HG03280 (cell line): ENCODE results near the gene BAX.

Experiments used
- ATAC-seq: cut with Tn5 transposase; IDR thresholded peaks from one replicate; pipeline ENCODE4 v1.9.1; 2021; ENCODE audit warnings: mild to moderate bottlenecking, moderate library complexity; ENCODE audit not compliant: unreplicated experiment

Gene BAX

DNA sequence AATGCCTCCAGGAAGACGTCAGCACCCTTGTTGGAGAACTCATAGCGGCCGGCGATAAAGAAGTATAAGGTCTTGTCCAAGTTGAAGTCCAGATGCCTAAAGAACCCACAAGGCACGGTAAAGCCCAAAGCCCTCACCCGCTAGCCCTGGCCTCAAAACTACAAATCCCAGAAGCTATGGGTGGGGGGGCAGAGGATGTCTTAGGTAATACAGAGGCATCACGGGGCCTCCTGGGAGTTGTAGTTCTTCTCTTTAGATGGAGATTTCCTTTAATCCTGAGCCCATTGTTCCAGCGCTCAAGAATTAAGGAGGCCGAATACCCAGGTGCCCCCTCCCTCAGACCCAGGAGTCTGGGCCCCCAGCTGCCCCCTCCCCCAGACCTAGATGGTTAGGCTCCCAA is 27.6 kb downstream of the BAX start:
- ATAC-seq = no peak

DNA sequence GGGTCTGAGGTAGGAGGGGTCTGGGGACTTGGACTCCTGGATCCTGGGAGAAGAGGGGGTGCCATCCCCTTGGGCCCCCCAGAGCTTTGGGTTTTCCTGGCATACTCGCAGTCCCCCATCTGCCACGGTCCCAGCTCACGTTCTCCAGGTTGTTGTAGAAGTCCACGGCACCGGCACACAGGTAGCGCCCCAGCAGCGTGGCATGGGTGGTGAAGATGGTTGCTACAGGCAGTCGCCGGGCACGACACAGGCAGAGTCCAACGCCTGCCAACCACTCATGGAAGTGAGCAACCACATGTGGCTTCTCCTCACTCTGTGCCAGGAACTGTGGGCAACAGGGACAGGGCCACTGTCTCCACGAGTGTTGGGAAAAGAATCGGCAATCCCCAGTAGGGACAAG is 31.0 kb downstream of the BAX start:
- no peak for ATAC-seq

GRCh38 chr19:48986211-48986610 is 31.5 kb downstream of the BAX start:
- ATAC-seq = no peak

DNA sequence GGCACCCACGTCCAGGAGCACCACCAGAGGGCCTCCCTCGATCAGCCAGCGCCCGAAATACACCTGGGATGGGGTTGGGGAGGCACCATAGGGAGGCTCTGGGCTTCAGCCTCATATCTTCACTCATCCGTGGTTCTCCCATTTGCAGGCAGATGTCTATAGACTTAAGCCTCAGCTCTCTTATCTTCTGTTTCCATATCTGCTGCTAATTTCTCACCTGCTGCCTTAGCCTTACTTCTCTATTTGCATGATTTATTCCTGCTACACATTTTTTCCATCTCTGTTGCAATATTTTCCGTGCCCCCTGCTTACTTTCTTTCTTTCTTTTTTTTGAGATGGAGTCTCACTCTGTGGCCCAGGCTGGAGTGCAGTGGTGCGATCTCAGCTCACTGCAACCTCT is 32.6 kb downstream of the BAX start:
- ATAC-seq = no peak

DNA sequence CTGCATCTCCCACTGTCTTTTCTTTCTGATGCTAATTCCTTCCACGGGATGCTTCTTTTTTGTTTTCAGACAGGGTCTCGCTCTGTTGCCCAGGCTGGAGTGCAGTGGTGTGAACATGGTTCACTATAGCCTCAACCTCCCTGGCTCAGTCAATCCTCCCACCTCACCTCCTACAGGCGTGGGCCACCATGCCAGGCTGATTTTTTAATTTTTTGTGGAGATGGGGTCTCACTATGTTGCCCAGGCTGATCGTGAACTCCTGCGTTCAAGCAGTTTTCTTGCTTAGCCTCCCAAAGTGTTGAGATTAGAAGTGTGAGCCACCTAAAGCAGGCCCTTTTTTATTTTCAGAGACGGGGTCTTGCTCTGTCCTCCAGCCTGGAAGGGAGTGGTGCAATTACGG is 33.6 kb downstream of the BAX start:
- ATAC-seq = no peak

GRCh38 chr19:48988860-48989259 is 34.2 kb downstream of the BAX start:
- ATAC-seq = no peak

DNA sequence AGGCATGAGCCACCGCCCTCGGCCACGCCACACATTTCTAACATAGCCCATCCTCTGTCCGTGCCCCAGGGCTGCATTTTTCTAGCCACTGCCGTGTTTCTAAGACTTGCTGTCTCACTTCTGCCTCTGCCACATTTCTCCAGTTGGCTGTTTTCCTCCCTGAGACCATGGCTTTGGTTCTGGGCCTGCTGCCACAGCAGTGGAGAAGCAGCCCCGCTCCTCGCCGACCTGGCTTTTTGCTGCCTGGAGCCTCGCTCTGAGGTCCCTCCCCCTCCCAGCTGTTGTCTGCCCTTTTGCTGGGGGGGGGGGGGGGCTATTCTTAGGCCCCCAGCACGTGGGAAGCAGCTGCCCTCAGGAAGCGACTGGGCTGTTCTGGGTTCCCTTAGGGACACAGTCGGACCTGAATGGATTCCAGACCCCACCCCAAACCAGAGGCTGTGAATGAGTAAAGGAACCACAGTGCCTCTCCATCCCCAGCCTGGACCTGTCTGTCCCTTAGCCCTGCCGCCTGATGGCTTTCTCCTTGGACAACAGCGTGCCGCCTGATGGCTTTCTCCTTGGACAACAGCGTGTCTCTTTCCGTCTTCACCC is 35.1 kb downstream of the BAX start:
- no peak for ATAC-seq

DNA sequence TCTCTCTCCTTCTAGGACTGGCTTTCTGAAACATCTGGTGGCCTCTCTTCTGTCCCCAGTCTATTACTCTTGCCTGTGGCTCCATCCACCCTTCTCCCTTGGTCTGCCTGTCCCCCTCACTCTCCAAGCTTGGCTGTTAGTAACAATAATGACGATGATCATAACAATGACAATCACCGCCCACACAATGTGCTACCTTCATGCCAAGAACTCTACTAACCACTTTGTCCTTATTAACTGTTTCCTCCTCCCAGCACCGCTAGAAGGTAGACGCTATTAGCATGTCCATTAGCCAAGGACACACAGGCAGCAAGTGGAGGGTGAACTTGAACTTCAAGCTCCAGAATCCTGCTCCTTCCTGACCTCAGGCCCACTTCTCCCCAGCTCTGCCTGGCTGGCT is 35.7 kb downstream of the BAX start:
- no peak for ATAC-seq

- ATAC-seq = no peak
These were observed 36.4 kb downstream of the BAX start for GRCh38 chr19:48991011-48991609.

GRCh38 chr19:48991873-48992580 is 37.4 kb downstream of the BAX start:
- ATAC-seq = no peak

DNA sequence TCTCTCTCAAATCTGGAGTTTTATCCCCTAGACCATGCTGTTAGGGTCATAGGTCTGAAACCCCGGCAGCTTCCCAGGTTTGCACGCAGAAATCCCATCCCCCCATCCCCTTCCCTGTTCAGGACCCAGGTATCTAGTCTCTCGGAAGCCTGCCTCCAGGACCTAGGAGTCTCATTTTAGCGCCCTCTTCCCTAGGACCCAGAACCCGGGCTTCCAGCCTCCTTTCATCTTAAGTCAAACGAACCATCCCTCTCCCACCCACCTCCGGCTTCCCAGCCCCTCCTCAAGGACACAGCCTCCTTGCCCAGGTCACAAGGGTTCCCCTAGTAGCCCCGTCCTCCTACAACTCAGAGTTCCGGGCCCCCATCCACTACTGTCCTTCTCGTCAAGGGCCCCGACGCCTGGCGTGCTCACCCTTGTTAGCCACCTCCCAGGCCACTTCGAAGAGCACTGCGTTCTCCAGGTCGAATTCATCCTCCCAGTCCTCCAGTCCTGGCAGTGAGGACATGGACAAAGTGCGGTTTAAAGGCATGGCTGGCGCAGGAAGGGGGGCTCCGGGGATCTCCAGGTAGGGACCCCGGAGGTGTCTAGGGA is 38.0 kb downstream of the BAX start:
- no peak for ATAC-seq

DNA sequence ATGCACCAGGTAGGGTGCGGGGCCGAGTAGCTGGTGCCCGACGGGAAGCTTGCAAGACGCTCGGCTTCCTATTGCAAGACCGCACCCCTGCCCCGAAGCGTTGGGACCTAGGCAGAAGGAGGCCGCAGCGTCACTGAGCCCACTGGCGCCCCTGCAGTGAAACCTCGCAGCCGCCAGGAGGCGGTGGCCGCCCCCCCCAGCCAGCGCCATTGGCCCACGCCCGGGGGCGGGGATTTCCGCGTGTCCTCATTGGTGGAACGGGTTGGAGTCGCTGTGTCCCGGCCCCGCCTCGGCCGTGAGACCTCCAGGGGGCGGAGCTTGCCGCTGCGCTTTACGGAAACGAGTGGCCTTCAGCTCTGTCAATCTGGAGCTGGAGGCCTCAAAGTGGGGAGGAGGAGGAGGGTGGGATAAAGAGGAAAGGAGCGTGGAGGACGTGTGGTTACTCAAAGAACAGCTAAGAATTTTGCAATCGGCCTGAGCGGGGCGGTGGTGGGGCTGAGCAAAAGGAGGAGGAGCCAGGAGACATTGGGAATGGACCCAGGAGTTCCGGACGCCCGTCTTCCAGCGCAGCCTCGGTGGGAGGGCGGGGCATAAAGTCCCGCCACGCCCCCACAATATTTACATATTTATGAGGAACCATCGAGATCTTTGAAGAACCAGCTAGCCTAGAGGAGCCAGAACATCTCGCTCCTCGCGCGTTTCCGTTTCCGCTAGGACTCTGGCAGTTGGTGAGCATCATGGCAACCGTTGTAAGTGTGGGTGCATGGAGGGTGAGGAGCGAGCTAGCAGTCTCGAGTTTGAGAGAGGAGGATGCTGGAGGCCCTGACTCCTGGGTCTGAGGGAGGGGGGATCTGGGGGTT is 38.7 kb downstream of the BAX start, which contains the start of the genes GYS1 and RUVBL2:
Gene GYS1 (minus strand): TSS at position 135 of the 860 bp plus-strand sequence. CDS start 197 bp downstream, outside the sequence.
Gene RUVBL2 (plus strand): TSS at position 713 of the 860 bp plus-strand sequence. CDS start 25 bp downstream, at position 738.
- peak; percentile 85 for ATAC-seq

DNA sequence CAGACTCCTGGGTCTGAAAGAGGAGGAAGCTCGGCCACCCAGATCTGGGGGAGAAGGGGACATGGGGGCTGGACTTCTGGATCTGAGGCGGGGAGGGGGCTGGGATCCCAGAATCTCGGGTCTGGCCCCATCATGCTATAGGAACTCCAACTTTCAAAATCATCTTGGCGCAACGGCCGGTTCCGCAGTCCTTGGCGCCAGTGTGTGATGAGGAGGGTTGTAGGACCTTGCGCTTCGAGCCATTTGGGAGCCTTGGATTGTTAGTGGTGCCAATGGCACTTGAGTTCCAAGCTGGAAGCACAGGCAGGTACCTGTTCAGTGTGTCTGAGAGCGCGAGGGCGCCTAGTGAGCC is 39.3 kb downstream of the BAX start:
- no peak for ATAC-seq

DNA sequence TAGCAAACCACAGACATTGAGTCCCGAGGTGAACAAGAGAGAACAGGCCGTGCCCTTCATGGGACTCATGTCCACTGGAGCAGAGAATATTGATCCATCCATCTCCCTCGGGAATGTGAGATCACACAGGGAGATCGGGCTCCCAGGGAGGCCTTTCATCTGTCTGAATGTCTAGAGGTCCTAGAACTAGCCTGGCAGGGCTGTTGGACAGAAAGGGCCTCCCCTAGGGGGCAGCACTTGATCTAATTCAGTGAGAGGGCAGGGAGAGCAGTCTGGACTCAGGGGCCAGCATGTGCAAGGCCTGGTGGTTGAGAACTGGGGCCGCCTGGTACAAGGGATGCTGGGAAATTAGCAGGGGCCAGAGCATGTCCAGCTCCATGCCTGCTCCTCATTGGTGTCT is 43.3 kb downstream of the BAX start:
- ATAC-seq = no peak

DNA sequence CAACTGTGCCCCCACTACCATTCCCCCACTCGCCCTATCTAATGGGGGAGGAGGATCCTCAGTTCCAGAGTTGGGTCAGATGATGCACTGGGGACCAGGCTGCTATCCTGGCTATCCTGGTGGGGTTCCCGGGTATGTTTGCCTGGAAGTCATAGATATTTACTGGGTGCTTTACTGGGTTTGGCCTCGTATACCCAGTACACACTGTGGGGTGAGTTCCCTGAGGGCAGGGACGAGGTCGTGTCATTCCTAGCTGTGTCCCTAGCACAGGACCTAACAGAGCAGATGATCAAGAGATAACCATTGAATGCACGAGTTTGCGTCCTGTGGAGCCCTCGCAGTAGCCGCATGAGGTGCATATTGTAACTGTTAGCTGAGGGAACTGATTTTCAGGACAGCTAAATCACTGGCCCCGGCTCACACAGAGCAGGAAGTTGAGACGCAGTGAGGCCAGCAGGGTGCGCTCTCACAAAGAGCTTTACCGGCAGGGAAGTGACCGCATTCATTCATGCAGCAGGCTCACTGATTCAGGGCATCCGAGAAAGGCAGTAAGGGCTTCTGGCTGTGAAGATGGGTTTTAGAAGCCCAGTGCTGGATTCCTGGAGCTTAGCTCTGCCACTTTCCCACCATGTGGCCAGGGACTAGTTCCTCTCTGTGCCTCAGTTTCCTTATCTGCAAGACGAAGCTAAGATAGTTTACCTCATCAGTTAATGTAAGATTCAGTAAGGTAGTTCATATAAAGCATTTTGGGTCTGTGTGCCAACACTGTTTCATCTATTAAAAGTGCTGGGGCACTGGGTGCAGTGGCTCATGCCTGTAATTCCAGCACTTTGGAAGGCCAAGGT is 45.0 kb downstream of the BAX start:
- no peak for ATAC-seq

DNA sequence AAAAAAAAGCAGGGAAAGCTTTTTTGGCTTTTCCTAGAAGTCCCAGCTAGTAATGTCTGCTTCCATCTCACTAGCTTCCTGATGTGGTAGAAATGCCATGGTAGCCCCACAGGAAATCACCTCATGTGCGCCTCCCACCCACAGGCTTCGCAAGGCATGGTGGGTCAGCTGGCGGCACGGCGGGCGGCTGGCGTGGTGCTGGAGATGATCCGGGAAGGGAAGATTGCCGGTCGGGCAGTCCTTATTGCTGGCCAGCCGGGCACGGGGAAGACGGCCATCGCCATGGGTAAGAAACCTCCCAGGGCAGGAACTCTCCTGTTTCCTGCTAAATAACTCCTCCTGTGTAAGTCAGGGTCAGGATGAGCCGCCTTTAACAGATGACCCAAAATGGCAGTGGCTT is 49.5 kb downstream of the BAX start:
- no peak for ATAC-seq

DNA sequence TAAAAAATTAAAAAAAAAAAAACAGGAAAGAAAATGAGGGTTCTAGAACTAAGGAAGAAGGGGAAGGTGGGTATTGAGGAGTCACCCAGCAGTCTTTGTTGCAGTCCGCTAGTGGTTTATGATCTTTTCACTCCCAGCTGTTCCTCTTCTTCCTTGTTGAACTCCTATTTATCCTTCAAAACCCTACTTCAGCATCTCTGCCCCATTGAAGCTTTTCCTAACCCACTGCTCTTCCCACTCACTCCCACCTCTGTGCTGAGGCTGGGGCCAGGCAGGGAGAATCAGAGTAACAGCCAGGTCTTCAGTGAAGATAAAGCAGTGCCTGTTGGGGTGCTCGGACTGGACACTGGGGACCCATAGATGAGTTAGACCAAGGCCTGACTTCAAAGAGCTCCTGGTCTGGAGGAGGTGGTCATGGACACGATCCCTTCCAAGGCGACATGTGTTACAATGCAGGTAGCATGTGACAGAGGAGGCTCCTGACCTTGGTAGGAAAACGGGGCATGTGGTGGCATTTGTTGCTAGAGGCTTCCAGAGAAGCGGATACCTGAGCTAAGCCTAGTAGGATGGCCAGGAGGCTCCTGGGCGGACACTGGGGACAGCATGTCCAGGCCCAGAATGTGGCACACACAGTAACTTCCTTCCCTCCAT is 50.4 kb downstream of the BAX start:
- no peak for ATAC-seq

DNA sequence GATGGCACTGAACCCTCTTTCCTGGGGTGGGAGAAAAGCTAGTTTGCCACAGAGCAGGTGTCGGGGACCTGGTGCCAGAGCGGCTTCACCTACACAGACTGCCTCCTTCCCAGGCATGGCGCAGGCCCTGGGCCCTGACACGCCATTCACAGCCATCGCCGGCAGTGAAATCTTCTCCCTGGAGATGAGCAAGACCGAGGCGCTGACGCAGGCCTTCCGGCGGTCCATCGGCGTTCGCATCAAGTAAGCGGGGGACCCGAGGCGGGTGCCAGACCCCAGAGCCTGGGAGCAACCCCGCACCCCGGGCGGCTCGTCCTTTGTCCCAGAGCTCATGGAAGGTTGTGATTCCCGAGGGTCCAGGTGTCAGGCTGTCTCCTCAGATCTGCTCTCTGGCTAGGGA is 52.2 kb downstream of the BAX start:
- ATAC-seq = no peak

DNA sequence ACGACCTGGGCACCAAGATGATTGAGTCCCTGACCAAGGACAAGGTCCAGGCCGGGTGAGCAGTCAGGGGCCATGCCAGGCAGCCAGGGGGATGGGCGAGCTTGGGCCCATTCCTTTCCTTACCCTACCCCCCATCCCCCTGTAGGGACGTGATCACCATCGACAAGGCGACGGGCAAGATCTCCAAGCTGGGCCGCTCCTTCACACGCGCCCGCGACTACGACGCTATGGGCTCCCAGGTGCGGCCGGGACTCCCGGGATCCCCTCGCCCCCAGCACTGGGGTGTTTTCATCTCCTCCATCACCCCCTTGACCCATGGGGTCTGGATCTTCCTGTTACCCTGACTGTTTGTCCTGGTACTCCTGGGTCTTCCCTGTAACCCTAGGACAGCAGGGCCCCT is 55.2 kb downstream of the BAX start:
- no peak for ATAC-seq

GRCh38 chr19:49010453-49010852 is 55.8 kb downstream of the BAX start:
- ATAC-seq = no peak
